Measurements from ENCODE around the gene MTM1.

MTM1 gene

GRCh38 chrX:150697641-150698040 lies 129.2 kb downstream of the MTM1 start:
- no peak for TF ChIP-seq CREB1 (IDR thresholded peaks at IDR 0.05; ENCODE audit: low read depth)
- TF ChIP-seq YY1 (IDR thresholded peaks at IDR 0.05; ENCODE audit: low read depth), result no peak
- no peak for TF ChIP-seq EGR1 (IDR thresholded peaks at IDR 0.05)
- TF ChIP-seq REST (IDR thresholded peaks at IDR 0.05; ENCODE audit: low read depth), result no peak
- no peak for TF ChIP-seq EP300 (IDR thresholded peaks at IDR 0.05; ENCODE audit: borderline replicate concordance)
- TF ChIP-seq NFIC (IDR thresholded peaks at IDR 0.05), result no peak
- TF ChIP-seq RAD21 (IDR thresholded peaks at IDR 0.05; ENCODE audit: low read depth), result no peak
- TF ChIP-seq TCF12 (IDR thresholded peaks at IDR 0.05; ENCODE audit: low read depth), result no peak
- TF ChIP-seq, protein P1, sequence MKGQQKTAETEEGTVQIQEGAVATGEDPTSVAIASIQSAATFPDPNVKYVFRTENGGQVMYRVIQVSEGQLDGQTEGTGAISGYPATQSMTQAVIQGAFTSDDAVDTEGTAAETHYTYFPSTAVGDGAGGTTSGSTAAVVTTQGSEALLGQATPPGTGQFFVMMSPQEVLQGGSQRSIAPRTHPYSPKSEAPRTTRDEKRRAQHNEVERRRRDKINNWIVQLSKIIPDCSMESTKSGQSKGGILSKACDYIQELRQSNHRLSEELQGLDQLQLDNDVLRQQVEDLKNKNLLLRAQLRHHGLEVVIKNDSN (IDR thresholded peaks at IDR 0.05), result no peak
- TF ChIP-seq TAF1 (IDR thresholded peaks at IDR 0.05; ENCODE audit: low read depth), result no peak
- no peak for TF ChIP-seq TEAD4 (IDR thresholded peaks at IDR 0.05)
- TF ChIP-seq CEBPB (IDR thresholded peaks at IDR 0.05), result no peak
- no peak for TF ChIP-seq FOXM1 (IDR thresholded peaks at IDR 0.05; ENCODE audit: borderline replicate concordance, low read depth)
- TF ChIP-seq, protein P2, sequence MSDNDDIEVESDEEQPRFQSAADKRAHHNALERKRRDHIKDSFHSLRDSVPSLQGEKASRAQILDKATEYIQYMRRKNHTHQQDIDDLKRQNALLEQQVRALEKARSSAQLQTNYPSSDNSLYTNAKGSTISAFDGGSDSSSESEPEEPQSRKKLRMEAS (IDR thresholded peaks at IDR 0.05), result no peak
- TF ChIP-seq ZBTB7A (IDR thresholded peaks at IDR 0.05; ENCODE audit: low read depth), result no peak

DNA sequence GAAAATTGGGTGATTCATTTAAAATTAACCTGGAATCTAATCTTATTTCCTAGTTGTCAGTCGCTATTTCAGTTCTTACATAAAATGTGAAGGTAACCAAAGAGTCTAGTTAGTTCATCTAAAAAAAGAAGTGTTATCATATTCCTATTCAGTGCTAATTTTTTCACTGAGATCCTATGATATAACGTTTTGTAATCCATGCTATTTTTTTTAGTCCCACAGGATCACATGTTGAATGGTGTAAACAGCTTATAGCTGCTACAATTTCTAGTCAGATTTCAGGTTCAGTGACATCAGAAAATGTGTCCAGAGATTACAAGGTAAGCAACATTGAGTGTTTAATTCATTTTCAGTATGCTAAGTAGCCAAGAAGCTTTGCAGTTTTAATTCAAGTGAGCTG lies 130.6 kb downstream of the MTM1 start:
- TF ChIP-seq TEAD4 (IDR thresholded peaks at IDR 0.05) (no peak), REST (IDR thresholded peaks at IDR 0.05; ENCODE audit: low read depth) (no peak), CEBPB (IDR thresholded peaks at IDR 0.05) (no peak), TCF12 (IDR thresholded peaks at IDR 0.05; ENCODE audit: low read depth) (no peak), ZBTB7A (IDR thresholded peaks at IDR 0.05; ENCODE audit: low read depth) (no peak), YY1 (IDR thresholded peaks at IDR 0.05; ENCODE audit: low read depth) (no peak), EGR1 (IDR thresholded peaks at IDR 0.05) (no peak), TAF1 (IDR thresholded peaks at IDR 0.05; ENCODE audit: low read depth) (no peak), RAD21 (IDR thresholded peaks at IDR 0.05; ENCODE audit: low read depth) (no peak), CREB1 (IDR thresholded peaks at IDR 0.05; ENCODE audit: low read depth) (no peak), FOXM1 (IDR thresholded peaks at IDR 0.05; ENCODE audit: borderline replicate concordance, low read depth) (no peak), NFIC (IDR thresholded peaks at IDR 0.05) (no peak), EP300 (IDR thresholded peaks at IDR 0.05; ENCODE audit: borderline replicate concordance) (no peak)
- TF ChIP-seq, protein P2 (IDR thresholded peaks at IDR 0.05), result no peak
- TF ChIP-seq, protein P1 (IDR thresholded peaks at IDR 0.05), result no peak

GRCh38 chrX:150700107-150700506 lies 131.7 kb downstream of the MTM1 start:
- TF ChIP-seq RAD21 (IDR thresholded peaks at IDR 0.05; ENCODE audit: low read depth) (no peak), YY1 (IDR thresholded peaks at IDR 0.05; ENCODE audit: low read depth) (no peak), TAF1 (IDR thresholded peaks at IDR 0.05; ENCODE audit: low read depth) (no peak), FOXM1 (IDR thresholded peaks at IDR 0.05; ENCODE audit: borderline replicate concordance, low read depth) (no peak), CREB1 (IDR thresholded peaks at IDR 0.05; ENCODE audit: low read depth) (no peak), TEAD4 (IDR thresholded peaks at IDR 0.05) (no peak)
- TF ChIP-seq, protein P2 (IDR thresholded peaks at IDR 0.05), result no peak
- TF ChIP-seq, protein P1 (IDR thresholded peaks at IDR 0.05), result no peak

- TF ChIP-seq NFIC (IDR thresholded peaks at IDR 0.05) (no peak), EGR1 (IDR thresholded peaks at IDR 0.05) (no peak), FOXM1 (IDR thresholded peaks at IDR 0.05; ENCODE audit: borderline replicate concordance, low read depth) (no peak), CREB1 (IDR thresholded peaks at IDR 0.05; ENCODE audit: low read depth) (no peak), TCF12 (IDR thresholded peaks at IDR 0.05; ENCODE audit: low read depth) (no peak), TEAD4 (IDR thresholded peaks at IDR 0.05) (no peak), CEBPB (IDR thresholded peaks at IDR 0.05) (no peak), RAD21 (IDR thresholded peaks at IDR 0.05; ENCODE audit: low read depth) (no peak), EP300 (IDR thresholded peaks at IDR 0.05; ENCODE audit: borderline replicate concordance) (no peak), ZBTB7A (IDR thresholded peaks at IDR 0.05; ENCODE audit: low read depth) (no peak), YY1 (IDR thresholded peaks at IDR 0.05; ENCODE audit: low read depth) (no peak), REST (IDR thresholded peaks at IDR 0.05; ENCODE audit: low read depth) (no peak)
- TF ChIP-seq, protein P1 (IDR thresholded peaks at IDR 0.05), result no peak
- TF ChIP-seq, protein P2 (IDR thresholded peaks at IDR 0.05), result no peak
Observed at GRCh38 chrX:150701377-150701776, 133.0 kb downstream of the MTM1 start.

All from Ishikawa (cell line).